ENCODE results near the gene CPED1. TPM values are rescaled to one million over a fixed set of nuclear protein-coding genes. Genes with fewer than 3 reads are reported as not detected.

CPED1 gene
- total RNA-seq, 1 experiment from 2014 or later = 0.44 TPM

DNA sequence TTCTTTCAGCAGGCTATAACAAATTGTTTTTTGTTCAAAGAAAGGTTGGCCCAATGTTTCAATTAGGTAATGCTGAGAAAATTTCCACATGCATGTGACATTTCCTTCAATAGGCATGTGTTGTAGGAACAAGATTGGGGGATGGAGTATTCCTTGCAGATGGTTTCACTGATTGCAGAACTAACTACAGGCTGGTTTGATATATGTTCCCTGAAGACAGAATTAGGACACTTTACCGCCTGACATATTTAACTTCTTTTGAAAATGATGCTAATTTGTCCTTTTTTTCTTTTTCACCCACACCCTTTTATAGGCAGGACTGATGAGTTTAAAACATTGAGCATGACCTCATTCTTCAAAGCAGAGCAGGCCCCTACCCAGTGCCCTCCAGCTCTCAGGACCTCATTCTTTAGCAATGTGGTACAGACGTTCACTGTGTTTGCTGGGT is 163.3 kb downstream of the CPED1 start:
- CTCF ChIA-PET = no interaction called here
- Mint-ChIP-seq H3K4me3 (no peak overlapping the region), H3K9me3 (peaks cover 11% of the 10 kb centered on the region), H3K27ac (no peak overlapping the region), H3K4me1 (0 out of 2 replicates have a peak, but pooled peaks cover 4% of the 10 kb centered on the region), H3K36me3 (no peaks in the 10 kb centered on the region), H3K27me3 (ENCODE audit: low read depth) (no peaks in the 10 kb centered on the region)
- POLR2A ChIA-PET = no interaction called here
- DNase-seq (ENCODE audit: low spot score) = no peak
- no peak for ATAC-seq
- TF ChIP-seq ZNF263 (CRISPR knock-in tag; IDR thresholded peaks at IDR 0.05; ENCODE audit: low read depth) (no peak), ZNF138 (CRISPR knock-in tag; conservative IDR thresholded peaks at IDR 0.05) (no peak), ZNF396 (CRISPR knock-in tag; IDR thresholded peaks at IDR 0.05; ENCODE audit: borderline replicate concordance) (no peak), JUN (CRISPR knock-in tag; IDR thresholded peaks at IDR 0.05) (no peak), OVOL2 (CRISPR knock-in tag; IDR thresholded peaks at IDR 0.05; ENCODE audit: borderline replicate concordance) (no peak), SOX15 (CRISPR knock-in tag; IDR thresholded peaks at IDR 0.05) (no peak), ZBTB21 (CRISPR knock-in tag; IDR thresholded peaks at IDR 0.05; ENCODE audit: borderline replicate concordance) (no peak)
- TF ChIP-seq, protein P1, sequence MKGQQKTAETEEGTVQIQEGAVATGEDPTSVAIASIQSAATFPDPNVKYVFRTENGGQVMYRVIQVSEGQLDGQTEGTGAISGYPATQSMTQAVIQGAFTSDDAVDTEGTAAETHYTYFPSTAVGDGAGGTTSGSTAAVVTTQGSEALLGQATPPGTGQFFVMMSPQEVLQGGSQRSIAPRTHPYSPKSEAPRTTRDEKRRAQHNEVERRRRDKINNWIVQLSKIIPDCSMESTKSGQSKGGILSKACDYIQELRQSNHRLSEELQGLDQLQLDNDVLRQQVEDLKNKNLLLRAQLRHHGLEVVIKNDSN (CRISPR knock-in tag; IDR thresholded peaks at IDR 0.05) = no peak
- TF ChIP-seq, protein P2, sequence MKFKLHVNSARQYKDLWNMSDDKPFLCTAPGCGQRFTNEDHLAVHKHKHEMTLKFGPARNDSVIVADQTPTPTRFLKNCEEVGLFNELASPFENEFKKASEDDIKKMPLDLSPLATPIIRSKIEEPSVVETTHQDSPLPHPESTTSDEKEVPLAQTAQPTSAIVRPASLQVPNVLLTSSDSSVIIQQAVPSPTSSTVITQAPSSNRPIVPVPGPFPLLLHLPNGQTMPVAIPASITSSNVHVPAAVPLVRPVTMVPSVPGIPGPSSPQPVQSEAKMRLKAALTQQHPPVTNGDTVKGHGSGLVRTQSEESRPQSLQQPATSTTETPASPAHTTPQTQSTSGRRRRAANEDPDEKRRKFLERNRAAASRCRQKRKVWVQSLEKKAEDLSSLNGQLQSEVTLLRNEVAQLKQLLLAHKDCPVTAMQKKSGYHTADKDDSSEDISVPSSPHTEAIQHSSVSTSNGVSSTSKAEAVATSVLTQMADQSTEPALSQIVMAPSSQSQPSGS (CRISPR knock-in tag; IDR thresholded peaks at IDR 0.05; ENCODE audit: borderline replicate concordance, low read depth) = no peak

GRCh38 chr7:121153411-121153810 is 164.9 kb downstream of the CPED1 start:
- CTCF ChIA-PET = no interaction called here

DNA sequence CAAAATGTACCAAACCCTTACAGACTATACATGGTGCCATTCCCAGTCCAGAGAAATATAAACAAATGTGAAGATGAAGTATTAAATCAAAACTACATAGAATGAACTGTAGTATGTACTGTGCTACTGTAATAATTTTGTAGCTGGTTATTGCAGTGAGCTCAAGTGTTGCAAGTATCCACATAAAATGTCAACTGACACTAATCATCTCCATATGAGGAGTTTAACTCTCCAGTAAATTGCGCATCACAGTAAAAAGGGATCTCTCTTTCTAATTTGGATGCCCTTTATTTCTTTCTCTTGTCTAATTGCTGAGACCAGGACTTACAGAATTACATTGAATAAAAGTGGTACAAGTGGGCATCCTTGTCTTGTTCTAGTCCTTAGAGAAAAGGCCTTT is 165.5 kb downstream of the CPED1 start:
- ATAC-seq = no peak
- Mint-ChIP-seq H3K4me1 (0 out of 2 replicates have a peak, but pooled peaks cover 1% of the 10 kb centered on the region), H3K9me3 (peaks cover 12% of the 10 kb centered on the region), H3K27me3 (ENCODE audit: low read depth) (no peaks in the 10 kb centered on the region), H3K36me3 (no peaks in the 10 kb centered on the region), H3K4me3 (no peak overlapping the region), H3K27ac (no peak overlapping the region)
- TF ChIP-seq TCF7 (CRISPR knock-in tag; IDR thresholded peaks at IDR 0.05; ENCODE audit: low read depth) (no peak), TEAD4 (CRISPR knock-in tag; IDR thresholded peaks at IDR 0.05) (no peak), ZSCAN18 (CRISPR knock-in tag; IDR thresholded peaks at IDR 0.05) (no peak), ZNF317 (CRISPR knock-in tag; IDR thresholded peaks at IDR 0.05; ENCODE audit: borderline replicate concordance, low read depth) (no peak), ZNF423 (CRISPR knock-in tag; IDR thresholded peaks at IDR 0.05) (no peak)
- TF ChIP-seq, protein P1 (CRISPR knock-in tag; IDR thresholded peaks at IDR 0.05) = no peak
- TF ChIP-seq, protein P3, sequence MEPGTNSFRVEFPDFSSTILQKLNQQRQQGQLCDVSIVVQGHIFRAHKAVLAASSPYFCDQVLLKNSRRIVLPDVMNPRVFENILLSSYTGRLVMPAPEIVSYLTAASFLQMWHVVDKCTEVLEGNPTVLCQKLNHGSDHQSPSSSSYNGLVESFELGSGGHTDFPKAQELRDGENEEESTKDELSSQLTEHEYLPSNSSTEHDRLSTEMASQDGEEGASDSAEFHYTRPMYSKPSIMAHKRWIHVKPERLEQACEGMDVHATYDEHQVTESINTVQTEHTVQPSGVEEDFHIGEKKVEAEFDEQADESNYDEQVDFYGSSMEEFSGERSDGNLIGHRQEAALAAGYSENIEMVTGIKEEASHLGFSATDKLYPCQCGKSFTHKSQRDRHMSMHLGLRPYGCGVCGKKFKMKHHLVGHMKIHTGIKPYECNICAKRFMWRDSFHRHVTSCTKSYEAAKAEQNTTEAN (CRISPR knock-in tag; IDR thresholded peaks at IDR 0.05) = no peak
- ChIA-PET POLR2A (no interaction called here), CTCF (no interaction called here)
- no peak for DNase-seq (ENCODE audit: low spot score)

More at GRCh38 chr7:121153411-121153810, 164.9 kb downstream of the CPED1 start:
- ATAC-seq (no peak), DNase-seq (ENCODE audit: low spot score) (no peak)
- H3K9me3 Mint-ChIP-seq = peaks cover 12% of the 10 kb centered on the region
- no peak overlapping the region for H3K27ac Mint-ChIP-seq
- 0 out of 2 replicates have a peak, but pooled peaks cover 4% of the 10 kb centered on the region for H3K4me1 Mint-ChIP-seq
- POLR2A ChIA-PET = no interaction called here
- no peaks in the 10 kb centered on the region for H3K27me3 Mint-ChIP-seq (ENCODE audit: low read depth)
- H3K36me3 Mint-ChIP-seq = no peaks in the 10 kb centered on the region
- TF ChIP-seq FOXK1 (CRISPR knock-in tag; IDR thresholded peaks at IDR 0.05) = no peak
- TF ChIP-seq ZNF416 (CRISPR knock-in tag; IDR thresholded peaks at IDR 0.05) = no peak
- TF ChIP-seq JAZF1 (CRISPR knock-in tag; IDR thresholded peaks at IDR 0.05) = no peak
- TF ChIP-seq NR1H2 (CRISPR knock-in tag; IDR thresholded peaks at IDR 0.05) = no peak
- TF ChIP-seq FOXP1 (CRISPR knock-in tag; IDR thresholded peaks at IDR 0.05; ENCODE audit: borderline replicate concordance) = no peak
- no peak overlapping the region for H3K4me3 Mint-ChIP-seq

All from WTC11 (cell line).